GM12874 (cell line): ENCODE results near the gene FAM83C.

Experiments used
- TF ChIP-seq, protein P1 (sequence below): IDR thresholded peaks from 2 replicates; pipeline ENCODE4 v1.5.1; 2011; ENCODE audit warnings: low read depth, mild to moderate bottlenecking, control low read depth, low read length, moderate library complexity; ENCODE audit not compliant: insufficient read depth

The FAM83C gene

DNA sequence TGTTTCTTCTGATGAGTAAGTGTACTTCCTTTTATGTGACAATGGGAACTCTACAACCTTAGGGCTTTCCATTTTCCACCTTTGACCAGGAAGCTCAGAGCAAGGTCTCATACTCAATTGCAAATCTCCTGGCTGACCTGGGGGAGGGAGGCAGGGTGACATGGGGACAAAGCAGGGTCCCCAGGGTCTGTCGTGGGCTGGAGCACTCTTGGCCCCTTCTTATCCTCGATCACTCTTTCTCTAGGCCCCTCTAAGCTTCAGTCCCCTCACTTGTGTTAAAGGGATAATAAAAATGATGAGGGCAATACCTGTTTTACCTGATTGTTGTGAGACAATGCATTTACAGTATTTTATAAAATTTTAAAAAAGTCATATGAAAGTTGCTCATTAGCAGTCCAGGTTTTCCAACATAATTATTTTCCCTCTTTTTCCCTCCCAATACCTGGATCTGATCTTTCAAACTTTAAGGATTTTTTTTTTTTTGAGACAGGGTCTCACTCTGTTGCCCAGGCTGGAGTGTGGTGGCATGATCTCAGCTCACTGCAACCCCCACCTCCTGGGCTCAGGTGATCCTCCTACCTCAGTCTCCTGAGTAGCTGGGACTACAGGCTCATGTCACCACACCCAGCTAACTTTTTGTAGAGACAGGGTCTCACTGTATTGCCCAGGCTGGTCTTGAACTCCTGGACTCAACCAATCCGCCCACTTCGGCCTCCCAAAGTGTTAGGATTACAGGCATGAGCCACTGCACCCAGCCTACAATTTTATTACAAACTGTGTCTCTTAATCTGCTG lies 8.4 kb upstream of the FAM83C start:
- TF ChIP-seq, protein P1, sequence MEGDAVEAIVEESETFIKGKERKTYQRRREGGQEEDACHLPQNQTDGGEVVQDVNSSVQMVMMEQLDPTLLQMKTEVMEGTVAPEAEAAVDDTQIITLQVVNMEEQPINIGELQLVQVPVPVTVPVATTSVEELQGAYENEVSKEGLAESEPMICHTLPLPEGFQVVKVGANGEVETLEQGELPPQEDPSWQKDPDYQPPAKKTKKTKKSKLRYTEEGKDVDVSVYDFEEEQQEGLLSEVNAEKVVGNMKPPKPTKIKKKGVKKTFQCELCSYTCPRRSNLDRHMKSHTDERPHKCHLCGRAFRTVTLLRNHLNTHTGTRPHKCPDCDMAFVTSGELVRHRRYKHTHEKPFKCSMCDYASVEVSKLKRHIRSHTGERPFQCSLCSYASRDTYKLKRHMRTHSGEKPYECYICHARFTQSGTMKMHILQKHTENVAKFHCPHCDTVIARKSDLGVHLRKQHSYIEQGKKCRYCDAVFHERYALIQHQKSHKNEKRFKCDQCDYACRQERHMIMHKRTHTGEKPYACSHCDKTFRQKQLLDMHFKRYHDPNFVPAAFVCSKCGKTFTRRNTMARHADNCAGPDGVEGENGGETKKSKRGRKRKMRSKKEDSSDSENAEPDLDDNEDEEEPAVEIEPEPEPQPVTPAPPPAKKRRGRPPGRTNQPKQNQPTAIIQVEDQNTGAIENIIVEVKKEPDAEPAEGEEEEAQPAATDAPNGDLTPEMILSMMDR, result no peak

- TF ChIP-seq, protein P1, result no peak
These were observed 7.6 kb upstream of the FAM83C start for GRCh38 chr20:35299780-35300179.

DNA sequence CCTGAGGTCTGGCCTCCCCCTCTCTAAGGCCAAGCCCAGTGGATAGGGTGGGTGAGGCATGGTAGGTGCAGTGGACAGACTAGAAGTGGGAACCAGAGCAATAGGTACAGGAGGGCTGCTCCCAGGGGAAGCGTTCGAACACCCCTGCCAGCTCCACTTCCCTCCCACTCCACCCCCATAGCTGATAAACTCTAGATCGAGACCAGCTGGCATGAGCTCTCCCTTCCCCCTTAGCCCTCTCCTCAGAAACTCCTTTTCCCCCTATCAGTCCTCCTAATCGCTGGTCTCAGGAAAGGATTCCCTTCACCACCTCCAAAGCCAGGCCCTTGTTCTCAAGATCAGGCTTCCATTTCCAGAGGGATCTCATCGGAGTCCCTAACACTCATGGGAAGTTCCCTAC lies 6.0 kb upstream of the FAM83C start:
- TF ChIP-seq, protein P1, result no peak

DNA sequence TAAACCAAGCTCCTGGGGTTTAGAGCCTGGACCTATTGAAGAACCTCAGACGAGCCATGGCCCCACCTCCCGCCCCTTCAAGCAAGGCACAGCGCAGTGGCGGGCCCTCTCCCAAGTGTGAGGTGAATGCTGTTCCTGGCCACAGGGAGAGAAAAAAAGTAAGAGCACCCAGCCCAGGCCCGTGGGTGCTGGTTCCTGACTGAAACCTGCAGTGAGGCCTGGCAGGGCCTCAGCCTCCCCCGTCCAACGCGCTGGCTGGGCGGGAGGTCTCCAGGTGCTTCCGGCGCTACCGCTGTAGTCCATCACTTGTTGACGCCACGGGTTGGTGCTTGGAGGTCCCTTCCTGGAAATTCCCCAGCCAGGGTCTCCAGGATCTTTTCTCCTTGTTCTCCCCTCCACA lies 5.5 kb upstream of the FAM83C start:
- TF ChIP-seq, protein P1, result no peak

- TF ChIP-seq, protein P1, result no peak
These were observed 4.9 kb upstream of the FAM83C start for GRCh38 chr20:35297155-35297554.

DNA sequence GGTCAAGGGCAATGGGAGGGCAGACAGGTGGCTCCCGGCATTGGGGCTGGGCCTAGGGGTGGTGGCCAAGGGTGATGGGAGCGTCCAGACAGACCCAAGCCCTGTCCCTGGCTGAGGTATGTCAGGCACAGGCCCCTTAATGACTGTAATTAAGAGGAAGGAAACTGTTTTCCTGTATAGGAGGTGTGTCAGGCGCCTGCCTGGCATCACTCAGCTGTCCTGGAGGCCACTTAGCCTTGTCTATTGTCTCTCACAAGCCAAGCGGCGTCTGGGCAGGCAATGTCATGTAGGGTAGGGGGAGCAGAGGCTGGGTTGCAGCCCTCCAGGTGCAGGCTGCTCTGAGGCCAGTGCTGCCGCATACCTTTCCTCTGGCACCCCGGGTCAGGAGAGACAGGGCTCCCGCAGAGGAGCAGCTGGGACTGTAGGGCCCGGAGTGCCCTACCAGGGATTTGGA lies 3.9 kb upstream of the FAM83C start:
- TF ChIP-seq, protein P1, result no peak

DNA sequence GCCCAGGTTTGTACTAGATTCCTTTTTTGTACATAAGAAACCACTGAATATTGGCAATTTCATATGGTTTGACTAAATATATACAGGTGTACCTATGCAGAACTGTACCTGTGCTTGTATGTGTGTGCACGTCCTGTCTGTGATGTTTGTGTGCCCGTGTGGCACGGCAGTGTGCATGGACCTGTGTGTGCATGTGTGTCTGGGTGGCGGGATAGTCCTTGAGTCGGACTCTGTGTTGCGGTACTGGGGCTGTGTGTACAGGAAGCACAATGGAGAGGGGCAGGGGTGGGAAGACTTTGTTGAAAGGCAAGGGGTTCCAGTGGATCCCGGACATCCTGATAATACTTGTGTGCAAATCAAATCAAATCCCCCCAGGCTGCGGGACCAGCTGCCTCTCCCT lies 3.4 kb upstream of the FAM83C start:
- TF ChIP-seq, protein P1, result no peak
